Panc1 (cell line): Measurements from ENCODE around the gene POLE. TPM values are rescaled to one million over a fixed set of nuclear protein-coding genes. Genes with fewer than 3 reads are reported as not detected.

Experiments used
- ATAC-seq: fragments of 200-7000 bp; cut with Tn5 transposase; 2 replicates; pipeline ENCODE4 v1.9.1; 2020; ENCODE audit warnings: mild to moderate bottlenecking, moderate library complexity
- BruUV-seq: library from RNA; stranded (reverse); fragments of 400-500 nt; replicated peaks from 2 replicates; lab custom pipeline; 2021; lab: Mats Ljungman, UMichigan
- CTCF ChIA-PET: fragments of 300-600 bp; sonication (Branson Sonifier 250); formaldehyde crosslinking; loops from one replicate; lab custom pipeline; 2022; ENCODE audit warnings: antibody characterized with exemption; lab: Charles Lee
- POLR2A ChIA-PET: fragments of 300-600 bp; sonication (Branson Sonifier 250); formaldehyde crosslinking; loops from one replicate; lab custom pipeline; 2022; ENCODE audit warnings: antibody characterized with exemption; lab: Charles Lee
- DNase-seq: peaks from one replicate; pipeline ENCODE4 v3.0.0-alpha.2; 2010; ENCODE audit warnings: low read depth, low spot score
- H3K27ac ChIP-seq: 2 replicates; pipeline ENCODE4 v1.5.1; 2011; ENCODE audit warnings: mild to moderate bottlenecking, low read length, inconsistent platforms
- H3K27me3 ChIP-seq: fragments of 200-500 bp; sonication (Bioruptor generic); 2 replicates; pipeline ENCODE4 v1.6.0; 2014; ENCODE audit warnings: low read length, inconsistent platforms; ENCODE audit not compliant: control insufficient read depth, insufficient read depth
- H3K36me3 ChIP-seq: fragments of 200-500 bp; sonication (Bioruptor generic); 2 replicates; pipeline ENCODE4 v1.5.1; 2014; ENCODE audit warnings: inconsistent platforms, mild to moderate bottlenecking, low read length, moderate library complexity; ENCODE audit not compliant: control insufficient read depth, insufficient read depth
- H3K4me1 ChIP-seq: 2 replicates; pipeline ENCODE4 v1.5.1; 2011; ENCODE audit warnings: inconsistent platforms, mild to moderate bottlenecking, low read length, moderate library complexity; ENCODE audit not compliant: control insufficient read depth, insufficient read depth
- H3K4me3 ChIP-seq, 2 experiments: 2 replicates each; pipeline ENCODE4 v1.5.1; 2011 to 2012; ENCODE audit warnings: low read depth in 2 of 2, low read length in 2 of 2, mild to moderate bottlenecking in 2 of 2, inconsistent platforms in 1 of 2, moderate library complexity in 1 of 2
- H3K9me3 ChIP-seq: fragments of 200-500 bp; sonication (Bioruptor generic); 2 replicates; pipeline ENCODE4 v1.5.1; 2014; ENCODE audit warnings: low read depth, mild to moderate bottlenecking, inconsistent platforms, low read length, moderate library complexity; ENCODE audit not compliant: control insufficient read depth, insufficient read depth
- CTCF ChIP-seq: fragments of 450-650 bp; IDR thresholded peaks from 2 replicates; pipeline ENCODE4 v1.5.1; 2017; ENCODE audit warnings: mild to moderate bottlenecking
- POLR2AphosphoS5 ChIP-seq: IDR thresholded peaks from 2 replicates; pipeline ENCODE4 v1.6.1; 2012; ENCODE audit warnings: mild to moderate bottlenecking, low read depth, low read length, moderate library complexity
- REST ChIP-seq, 2 experiments: IDR thresholded peaks; 2 replicates each; pipeline ENCODE4 v1.6.1; 2011 to 2012; ENCODE audit warnings: low read depth in 2 of 2, control low read depth in 1 of 2, low read length in 1 of 2, mild to moderate bottlenecking in 1 of 2, moderate library complexity in 1 of 2; ENCODE audit not compliant: insufficient read depth in 1 of 2
- SIN3A ChIP-seq: IDR thresholded peaks from 2 replicates; pipeline ENCODE4 v1.6.1; 2012; ENCODE audit warnings: low read depth, mild to moderate bottlenecking, low read length, moderate library complexity, borderline replicate concordance; ENCODE audit not compliant: insufficient read depth
- TCF7L2 ChIP-seq: IDR thresholded peaks from 2 replicates; pipeline ENCODE4 v1.6.1; 2011; ENCODE audit warnings: mild to moderate bottlenecking, low read depth, low read length, inconsistent platforms
- in situ Hi-C: cut with HindIII; loops from 2 replicates; pipeline ENCODE4 v1.10.0; 2016; ENCODE audit warnings: low sequenced_read_pairs, low pct_unique_long_range_greater_than_20kb
- intact Hi-C: fragments of 100-400 bp; cut with micrococcal nuclease; formaldehyde crosslinking; loops from one replicate; pipeline ENCODE4 v1.10.0; 2022; ENCODE audit not compliant: unreplicated experiment
- total RNA-seq: library from RNA; stranded (reverse); gene quantifications from one replicate; pipeline ENCODE4 v1.2.1, GENCODE V29; 2021; ENCODE audit not compliant: unreplicated experiment

POLE gene
- total RNA-seq, 1 experiment from 2014 or later: 112 TPM

GRCh38 chr12:132653567-132654290 lies 33.4 kb downstream of the POLE start:
- no peak for DNase-seq
- H3K4me1 ChIP-seq: no peaks in the 10 kb centered on the region
- H3K27me3 ChIP-seq: no peaks in the 10 kb centered on the region
- H3K27ac ChIP-seq: no peak overlapping the region
- BruUV-seq: TSS peak; percentile 45
- ATAC-seq: no peak
- CTCF ChIA-PET: no interaction called here
- no peak overlapping the region for H3K4me3 ChIP-seq
- no peaks in the 10 kb centered on the region for H3K9me3 ChIP-seq
- H3K36me3 ChIP-seq: peaks cover 24% of the 10 kb centered on the region
- POLR2A ChIA-PET: interaction anchor here (0.6 kb wide), 1 partner anchor 397 kb away, joined by 4 read pairs; no protein-coding TSS in a partner anchor
- TF ChIP-seq TCF7L2 (no peak), REST (IDR thresholded peaks at IDR 0.05; ENCODE audit: insufficient read depth in 1 of 2, low read depth in 2 of 2, low read length in 1 of 2) (no peak), CTCF (no peak)
- in situ Hi-C loops (no loop called here), intact Hi-C loops (no loop called here)

- ATAC-seq: no peak
- DNase-seq: no peak
- Histone ChIP-seq H3K4me1 (no peaks in the 10 kb centered on the region), H3K36me3 (peaks cover 17% of the 10 kb centered on the region), H3K9me3 (no peaks in the 10 kb centered on the region), H3K27me3 (no peaks in the 10 kb centered on the region), H3K27ac (no peak overlapping the region), H3K4me3 (no peak overlapping the region)
- in situ Hi-C loops: no loop called here
- intact Hi-C loops: no loop called here
- no TSS peak for BruUV-seq
- CTCF ChIA-PET: no interaction called here
- POLR2A ChIA-PET: no interaction called here
- TF ChIP-seq SIN3A (no peak), POLR2AphosphoS5 (no peak), CTCF (no peak), REST (IDR thresholded peaks at IDR 0.05; ENCODE audit: insufficient read depth in 1 of 2, low read depth in 2 of 2, low read length in 1 of 2) (no peak), TCF7L2 (no peak)
Observed at GRCh38 chr12:132651444-132652100, 35.6 kb downstream of the POLE start.
